ENCODE data around the gene AKR1C8. TPM values are rescaled to one million over a fixed set of nuclear protein-coding genes. Genes with fewer than 3 reads are reported as not detected.

The AKR1C8 gene
- polyA plus RNA-seq, 1 of the 3 experiments (the other 2 are of a cell fraction) = not detected

DNA sequence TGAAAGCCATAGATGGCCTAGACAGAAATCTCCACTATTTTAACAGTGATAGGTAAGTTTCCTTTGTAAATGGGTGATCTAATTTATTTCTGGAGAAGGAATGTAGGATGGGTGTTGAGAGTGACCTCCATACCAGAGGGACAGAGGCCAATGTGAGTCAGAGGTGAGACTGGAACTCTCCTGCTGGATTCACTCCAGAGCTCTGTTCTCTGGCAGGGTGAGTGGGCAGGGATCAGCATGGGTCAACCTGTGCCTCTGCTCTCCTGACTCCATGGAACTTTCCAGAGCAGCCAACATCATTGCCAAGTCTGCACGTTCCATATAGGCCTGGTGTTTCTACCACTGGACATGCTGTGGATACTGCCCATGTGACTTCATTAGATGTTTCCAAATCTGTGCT, 79.3 kb downstream of the AKR1C8 start:
- no peak overlapping the region for H3K4me2 ChIP-seq
- CTCF ChIA-PET = interaction anchor here (0.9 to 1.4 kb wide), 3 partner anchors 9 to 254 kb away, joined by 3 to 4 read pairs (median 4); partner anchors contain the start of gene AKR1C3
- H3F3A ChIP-seq (replicated peaks; ENCODE audit: insufficient read depth) = no peaks in the 10 kb centered on the region
- DNase-seq = no peak
- POLR2A ChIA-PET = no interaction called here
- H3K27ac ChIP-seq (ENCODE audit: low read depth in 2 of 2, low read length in 1 of 2) = no peak overlapping the region
- H3K9me2 ChIP-seq = no peaks in the 10 kb centered on the region
- H3K27me3 ChIP-seq (ENCODE audit: insufficient read depth) = no peaks in the 10 kb centered on the region
- 31% methylated on average over 1 of the region's 1 CpG for WGBS (ENCODE audit: low lambda C conversion rate)
- H3K9ac ChIP-seq = no peak overlapping the region
- no peaks in the 10 kb centered on the region for H3K79me2 ChIP-seq (ENCODE audit: insufficient read depth)
- H3K9me3 ChIP-seq = no peaks in the 10 kb centered on the region
- no peaks in the 10 kb centered on the region for H3K4me1 ChIP-seq (ENCODE audit: control insufficient read depth in 1 of 2, insufficient read depth in 2 of 2, low read depth in 1 of 2, low read length in 1 of 2)
- no peak overlapping the region for H3K4me3 ChIP-seq (ENCODE audit: low read depth in 2 of 2, low read length in 1 of 2)
- H3K36me3 ChIP-seq (replicated peaks in 1 of 2; ENCODE audit: control insufficient read depth in 1 of 2, insufficient read depth in 2 of 2, low read length in 1 of 2) = no peaks in the 10 kb centered on the region
- no peak for TF ChIP-seq NFIC (IDR thresholded peaks at IDR 0.05; ENCODE audit: borderline replicate concordance)
- TF ChIP-seq RAD21 (IDR thresholded peaks at IDR 0.05; ENCODE audit: low read length) = no peak
- TF ChIP-seq EZH2phosphoT487 (IDR thresholded peaks at IDR 0.05; ENCODE audit: borderline replicate concordance, low read depth) = no peak
- TF ChIP-seq, protein P1, sequence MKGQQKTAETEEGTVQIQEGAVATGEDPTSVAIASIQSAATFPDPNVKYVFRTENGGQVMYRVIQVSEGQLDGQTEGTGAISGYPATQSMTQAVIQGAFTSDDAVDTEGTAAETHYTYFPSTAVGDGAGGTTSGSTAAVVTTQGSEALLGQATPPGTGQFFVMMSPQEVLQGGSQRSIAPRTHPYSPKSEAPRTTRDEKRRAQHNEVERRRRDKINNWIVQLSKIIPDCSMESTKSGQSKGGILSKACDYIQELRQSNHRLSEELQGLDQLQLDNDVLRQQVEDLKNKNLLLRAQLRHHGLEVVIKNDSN (IDR thresholded peaks at IDR 0.05; ENCODE audit: borderline replicate concordance, low read depth) = no peak
- no peak for TF ChIP-seq GATA2 (CRISPR knock-in tag; IDR thresholded peaks at IDR 0.05)
- no peak for TF ChIP-seq FOXM1 (IDR thresholded peaks at IDR 0.05; ENCODE audit: low read depth)
- TF ChIP-seq RXRA (IDR thresholded peaks at IDR 0.05; ENCODE audit: borderline replicate concordance, low read depth) = no peak
- no peak overlapping the region for H2AFZ ChIP-seq (ENCODE audit: low read depth)
- H4K20me1 ChIP-seq (ENCODE audit: insufficient read depth) = no peaks in the 10 kb centered on the region

Other genes starting within 250 kb of the AKR1C8 start
- 1.2 and 1.3 TPM in 2 replicates for gene AKR1C1, start 221.7 kb downstream of the AKR1C8 start, polyA plus RNA-seq (2012; rRNA removed)
- not detected in 2 replicates for gene AKR1C2, start 181.3 kb downstream of the AKR1C8 start, polyA plus RNA-seq (2012; rRNA removed)
- gene AKR1C3, start 90.7 kb downstream of the AKR1C8 start, polyA plus RNA-seq (2012; rRNA removed) = 0.28 and 0.70 TPM in 2 replicates
- gene AKR1C4, start 11.7 kb upstream of the AKR1C8 start, polyA plus RNA-seq (2012; rRNA removed) = not detected in 2 replicates
- not detected in 2 replicates for gene UCN3, start 179.8 kb upstream of the AKR1C8 start, polyA plus RNA-seq (2012; rRNA removed)
- not detected in 2 replicates for gene TUBAL3, start 219.7 kb upstream of the AKR1C8 start, polyA plus RNA-seq (2012; rRNA removed)
- gene NET1, start 227.4 kb upstream of the AKR1C8 start, polyA plus RNA-seq (2012; rRNA removed) = 4.7 and 5.0 TPM in 2 replicates